GM08714 (cell line): ENCODE data around the gene SOX2.
"Not testable (repeated sequence)": the region's sequence is repeated elsewhere in the genome, so short reads cannot be mapped to it uniquely, and the experiment has no call there.

Experiments used
- H3K4me3 ChIP-seq: fragments of 200-500 bp; sonication (Bioruptor generic); 2 replicates; pipeline ENCODE4 v1.5.1; 2014; ENCODE audit warnings: mild to moderate bottlenecking, low read length, inconsistent platforms
- ZNF274 ChIP-seq: IDR thresholded peaks from 2 replicates; pipeline ENCODE4 v1.6.1; 2012; ENCODE audit warnings: mild to moderate bottlenecking, low read depth, low read length

The SOX2 gene

DNA sequence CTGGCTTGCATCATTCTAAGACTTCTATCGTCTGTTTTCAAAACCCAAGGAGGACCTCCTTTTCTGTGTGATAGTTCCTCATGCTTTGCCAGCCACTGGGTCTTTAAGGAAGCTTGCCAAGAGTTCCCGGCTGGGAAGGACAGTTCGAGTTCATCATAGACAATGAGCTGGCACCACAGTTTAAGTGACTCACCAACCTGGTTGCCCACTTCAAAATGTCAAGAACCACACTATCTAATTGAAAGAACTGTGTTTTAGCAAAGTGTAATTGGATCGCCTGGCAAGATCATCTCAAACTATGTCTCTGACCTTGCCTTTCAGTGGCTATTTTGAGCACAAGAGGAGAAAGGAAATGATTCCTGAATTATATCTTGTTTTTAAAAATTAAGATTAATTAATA, 27.9 kb downstream of the SOX2 start:
- TF ChIP-seq ZNF274: no peak
- no peak overlapping the region for H3K4me3 ChIP-seq

DNA sequence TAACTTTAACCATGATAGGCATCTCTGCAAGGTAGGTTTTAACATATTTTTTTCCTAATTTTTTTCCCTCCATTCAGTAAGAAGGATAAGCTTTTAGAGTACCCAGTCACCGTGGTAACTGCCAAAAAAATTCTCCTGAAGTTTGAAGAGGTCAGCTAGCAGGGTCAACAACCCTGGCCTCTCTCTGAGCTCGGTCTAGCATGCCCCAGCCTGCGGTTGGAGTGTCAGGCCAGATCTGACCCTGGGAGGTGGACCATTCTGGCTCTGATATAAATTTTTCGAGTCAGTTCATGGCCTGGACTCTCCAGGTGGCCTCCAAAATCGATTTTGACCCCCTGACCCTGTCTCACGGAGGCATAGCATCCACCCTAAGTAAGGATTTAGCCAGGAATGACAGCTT, 29.7 kb downstream of the SOX2 start:
- H3K4me3 ChIP-seq: no peak overlapping the region
- no peak for TF ChIP-seq ZNF274

DNA sequence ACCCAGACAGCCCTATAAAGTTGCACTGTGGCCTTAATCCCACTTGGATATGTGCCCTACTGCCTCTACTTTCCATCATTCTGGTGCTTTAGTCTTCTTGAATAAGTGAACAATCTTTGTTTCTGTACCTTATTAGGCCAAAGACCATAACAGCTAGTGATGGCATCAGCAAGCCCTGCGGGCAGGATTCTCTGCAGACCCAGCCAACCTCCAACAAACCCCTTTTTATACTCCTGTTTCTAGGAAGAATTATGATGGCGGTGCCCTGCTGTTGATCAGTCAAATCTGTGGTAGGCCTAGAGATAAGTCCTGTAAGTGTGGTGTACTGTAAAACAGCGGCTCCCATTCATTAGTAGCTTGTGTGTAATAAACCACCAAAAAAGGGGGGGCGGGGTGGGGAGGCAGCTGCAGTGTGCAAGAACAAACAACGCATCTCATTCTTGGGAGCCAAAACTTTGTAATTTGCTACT, 40.5 kb downstream of the SOX2 start:
- no peak for TF ChIP-seq ZNF274
- H3K4me3 ChIP-seq: no peak overlapping the region

DNA sequence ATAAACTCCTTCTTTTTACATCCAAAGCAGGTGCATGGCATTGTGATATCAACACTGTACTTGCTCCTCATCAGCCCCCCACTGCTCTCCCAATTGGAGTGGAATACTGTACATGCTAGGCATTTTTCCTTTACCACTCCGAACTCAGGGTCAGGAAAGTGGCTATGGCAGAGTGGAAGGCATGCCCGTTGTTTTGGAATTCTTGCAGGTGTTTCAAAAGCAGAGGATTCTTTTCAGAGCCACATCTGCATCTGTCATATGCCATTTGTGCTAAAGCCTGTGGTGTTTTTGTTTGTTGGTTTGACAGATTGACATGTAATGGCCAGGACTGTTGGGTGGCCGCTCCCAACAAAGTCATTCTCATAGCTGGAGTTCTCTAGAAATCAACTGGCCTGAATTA, 41.7 kb downstream of the SOX2 start:
- no peak overlapping the region for H3K4me3 ChIP-seq
- no peak for TF ChIP-seq ZNF274

DNA sequence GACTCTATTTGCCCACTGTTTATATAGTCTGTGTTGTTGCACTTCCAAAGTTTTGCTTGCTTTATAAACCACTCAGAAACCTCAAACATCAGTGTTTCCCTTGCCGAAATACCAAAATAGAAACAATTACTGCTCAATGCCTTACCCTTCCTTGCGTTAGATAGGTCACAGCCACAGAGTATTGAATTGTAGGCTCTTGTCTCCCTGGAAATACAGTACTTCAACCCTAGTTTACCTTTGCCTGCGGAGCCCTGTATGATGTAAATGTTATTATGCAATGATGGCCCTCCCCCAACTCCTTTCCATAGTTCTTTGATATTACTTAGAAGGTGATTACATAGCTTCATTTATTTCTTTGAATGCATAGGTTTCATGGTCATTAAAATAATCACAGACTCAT, 44.2 kb downstream of the SOX2 start:
- H3K4me3 ChIP-seq: no peak overlapping the region

DNA sequence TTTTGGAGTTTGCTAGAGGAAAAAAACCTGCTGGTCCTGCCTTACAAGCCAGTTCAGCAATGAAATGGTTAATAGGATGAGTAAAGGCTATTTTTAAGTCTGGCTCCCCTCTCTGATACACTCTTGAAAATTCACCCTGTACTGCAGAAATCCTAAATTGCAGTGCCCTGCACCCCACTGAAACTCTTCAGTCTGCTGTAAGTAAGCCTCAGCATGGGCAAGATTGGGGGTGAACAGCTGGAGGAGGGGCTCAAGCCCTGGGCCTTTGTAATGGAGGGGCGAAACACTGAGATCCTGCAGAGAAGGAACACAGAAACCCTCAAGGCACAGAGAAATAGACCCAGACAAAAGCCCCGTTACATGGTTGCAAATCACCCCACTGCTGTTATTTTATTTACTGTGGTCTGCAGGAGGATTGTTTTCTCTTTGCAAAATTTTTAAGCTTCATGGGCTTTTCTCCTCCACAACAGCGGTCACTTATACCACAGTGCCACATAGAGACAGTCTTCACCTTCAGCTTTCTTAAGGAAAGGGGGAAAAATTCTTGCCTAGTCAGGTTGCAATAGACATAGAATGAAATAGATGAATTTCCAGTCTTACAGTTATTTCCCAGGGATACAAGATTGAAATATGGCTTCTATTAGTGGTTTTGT, 45.0 kb downstream of the SOX2 start:
- no peak overlapping the region for H3K4me3 ChIP-seq

More for the DNA sequence above, 44.2 kb downstream of the SOX2 start:
- TF ChIP-seq ZNF274: no peak

DNA sequence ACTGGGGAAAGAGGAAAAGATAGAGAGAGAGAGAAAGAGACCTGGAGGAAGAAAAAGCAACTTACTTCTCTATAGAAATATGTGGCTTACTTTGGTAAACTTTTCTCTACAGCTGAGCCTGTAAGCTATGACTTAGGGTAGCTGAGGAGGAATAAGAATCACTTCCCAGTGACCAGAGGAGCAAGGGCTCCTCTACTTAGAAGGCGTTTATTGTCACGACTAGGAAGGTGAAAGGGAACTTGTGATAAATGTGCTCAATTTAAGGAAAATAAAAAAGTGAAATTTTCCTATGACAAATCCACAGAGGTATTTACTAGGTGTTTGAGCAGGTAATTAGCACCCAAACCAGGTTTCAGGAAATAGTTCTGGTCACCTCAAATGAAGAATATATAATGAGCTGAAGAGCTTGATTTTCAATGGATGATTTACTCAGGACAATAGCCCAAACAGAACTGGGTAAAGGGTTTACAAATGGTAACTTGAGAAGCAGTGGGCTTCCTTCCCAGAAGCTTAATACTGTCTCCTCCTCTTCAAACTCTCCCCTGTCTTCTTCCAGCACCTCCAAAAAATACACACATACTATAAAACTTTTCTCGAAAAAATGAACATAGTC, 46.1 kb downstream of the SOX2 start:
- H3K4me3 ChIP-seq: no peak overlapping the region
- TF ChIP-seq ZNF274: no peak

More for the DNA sequence above, 45.0 kb downstream of the SOX2 start:
- TF ChIP-seq ZNF274: no peak

DNA sequence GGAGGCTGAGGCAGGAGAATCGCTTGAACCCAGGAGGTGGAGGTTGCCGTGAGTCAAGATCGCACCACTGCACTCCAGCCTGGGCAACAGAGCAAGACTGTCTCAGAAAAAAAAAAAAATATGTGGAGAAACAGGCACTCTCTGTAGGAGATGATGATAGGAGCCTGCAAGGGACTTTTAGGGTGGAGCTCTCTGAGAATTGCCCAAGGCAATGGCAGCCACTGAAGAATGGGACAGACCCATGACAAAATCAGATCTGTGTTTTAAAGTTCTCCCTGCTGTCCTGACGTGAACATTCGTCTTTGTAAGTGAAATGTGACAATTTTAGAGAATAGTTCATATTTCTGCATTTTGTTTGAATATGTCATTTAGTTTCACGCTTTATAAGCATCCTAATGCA, 50.2 kb downstream of the SOX2 start:
- H3K4me3 ChIP-seq: no peak overlapping the region

DNA sequence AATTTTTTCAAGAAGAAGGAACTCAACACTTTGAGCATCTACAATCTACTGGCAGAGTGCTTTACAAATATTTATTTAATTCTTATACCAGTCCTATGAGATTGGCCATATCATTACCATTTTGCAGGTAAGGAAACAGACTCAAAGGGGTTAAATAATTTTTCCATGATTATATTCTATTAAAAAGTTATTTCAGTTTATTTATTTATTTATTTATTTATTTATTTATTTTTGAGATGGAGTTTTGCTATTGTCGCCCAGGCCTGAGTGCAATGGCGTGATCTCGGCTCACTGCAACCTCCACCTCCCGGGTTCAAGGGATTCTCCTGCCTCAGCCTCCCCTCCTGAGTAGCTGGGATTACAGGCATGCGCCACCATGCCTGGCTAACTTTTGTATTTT, 52.3 kb downstream of the SOX2 start:
- not testable (repeated sequence) for H3K4me3 ChIP-seq

More for the DNA sequence above, 50.2 kb downstream of the SOX2 start:
- no peak for TF ChIP-seq ZNF274
